H9 (cell line): ENCODE measurements around the gene CCDC102B. TPM values are rescaled to one million over a fixed set of nuclear protein-coding genes. Genes with fewer than 3 reads are reported as not detected.
"Not testable (repeated sequence)": the region's sequence is repeated elsewhere in the genome, so short reads cannot be mapped to it uniquely, and the experiment has no call there.

Source experiments
- DNase-seq: peaks from one replicate; pipeline ENCODE4 v3.0.0-alpha.2; 2017
- H2AFZ ChIP-seq: one replicate; pipeline ENCODE4 v1.6.1; 2013; ENCODE audit warnings: mild to moderate bottlenecking, low read length, control low read depth, moderate library complexity
- H2AK5ac ChIP-seq: 2 replicates; pipeline ENCODE4 v1.6.1; 2013; ENCODE audit warnings: low read length, control low read depth, mixed read lengths; ENCODE audit not compliant: insufficient read length
- H2BK120ac ChIP-seq: one replicate; pipeline ENCODE4 v1.6.1; 2013; ENCODE audit warnings: low read depth, mild to moderate bottlenecking, low read length, control low read depth, inconsistent platforms; ENCODE audit not compliant: poor library complexity, severe bottlenecking
- H2BK12ac ChIP-seq: 2 replicates; pipeline ENCODE4 v1.6.1; 2013; ENCODE audit warnings: low read length, control low read depth, mixed read lengths, low read depth; ENCODE audit not compliant: insufficient read length
- H2BK15ac ChIP-seq: 2 replicates; pipeline ENCODE4 v1.6.1; 2013; ENCODE audit warnings: low read depth, low read length, control low read depth
- H2BK20ac ChIP-seq: one replicate; pipeline ENCODE4 v1.6.1; 2013; ENCODE audit warnings: low read depth, mild to moderate bottlenecking, low read length, control low read depth, inconsistent platforms; ENCODE audit not compliant: poor library complexity, severe bottlenecking
- H2BK5ac ChIP-seq: 2 replicates; pipeline ENCODE4 v1.6.1; 2013; ENCODE audit warnings: low read length, control low read depth, mixed read lengths; ENCODE audit not compliant: insufficient read length
- H3K14ac ChIP-seq: 2 replicates; pipeline ENCODE4 v1.6.1; 2013; ENCODE audit warnings: low read length, control low read depth; ENCODE audit not compliant: insufficient read depth
- H3K18ac ChIP-seq: 2 replicates; pipeline ENCODE4 v1.6.1; 2013; ENCODE audit warnings: low read depth, mild to moderate bottlenecking, mixed read lengths, low read length, control low read depth; ENCODE audit not compliant: insufficient read length
- H3K23ac ChIP-seq: 2 replicates; pipeline ENCODE4 v1.6.1; 2013; ENCODE audit warnings: low read length, control low read depth, mixed read lengths, low read depth; ENCODE audit not compliant: insufficient read length
- H3K23me2 ChIP-seq: 2 replicates; pipeline ENCODE4 v1.6.1; 2013; ENCODE audit warnings: low read depth, mild to moderate bottlenecking, mixed read lengths, low read length, control low read depth; ENCODE audit not compliant: insufficient read length, poor library complexity, severe bottlenecking
- H3K27ac ChIP-seq: 2 replicates; pipeline ENCODE4 v1.5.1; 2013; ENCODE audit warnings: low read length, control low read depth, mixed read lengths, low read depth; ENCODE audit not compliant: insufficient read length
- H3K27me3 ChIP-seq: 2 replicates; pipeline ENCODE4 v1.6.1; 2013; ENCODE audit warnings: low read length, control low read depth, inconsistent platforms; ENCODE audit not compliant: insufficient read depth
- H3K4ac ChIP-seq: 2 replicates; pipeline ENCODE4 v1.6.1; 2013; ENCODE audit warnings: low read depth, mild to moderate bottlenecking, control low read depth, inconsistent platforms, low read length, moderate library complexity
- H3K4me1 ChIP-seq: 2 replicates; pipeline ENCODE4 v1.6.1; 2013; ENCODE audit warnings: low read length, control low read depth, inconsistent platforms; ENCODE audit not compliant: insufficient read depth
- H3K4me2 ChIP-seq: 2 replicates; pipeline ENCODE4 v1.6.1; 2013; ENCODE audit warnings: low read length, control low read depth, mixed read lengths; ENCODE audit not compliant: insufficient read length, insufficient read depth
- H3K56ac ChIP-seq: 2 replicates; pipeline ENCODE4 v1.6.1; 2013; ENCODE audit warnings: low read depth, mild to moderate bottlenecking, mixed read lengths, low read length, control low read depth; ENCODE audit not compliant: insufficient read length
- H3K79me1 ChIP-seq: 2 replicates; pipeline ENCODE4 v1.6.1; 2013; ENCODE audit warnings: low read depth, mild to moderate bottlenecking, moderate library complexity, low read length, control low read depth, inconsistent platforms; ENCODE audit not compliant: insufficient read depth, poor library complexity, severe bottlenecking
- H3K79me2 ChIP-seq: 2 replicates; pipeline ENCODE4 v1.6.1; 2013; ENCODE audit warnings: low read length, control low read depth, inconsistent platforms; ENCODE audit not compliant: insufficient read depth
- H3K9ac ChIP-seq: 2 replicates; pipeline ENCODE4 v1.6.1; 2013; ENCODE audit warnings: low read length, control low read depth, mixed read lengths; ENCODE audit not compliant: insufficient read length; ENCODE audit errors: extremely low read depth
- H3K9me3 ChIP-seq: one replicate; pipeline ENCODE4 v1.6.1; 2013; ENCODE audit warnings: low read depth, low read length, inconsistent platforms; ENCODE audit not compliant: control insufficient read depth
- H3T11ph ChIP-seq: one replicate; pipeline ENCODE4 v1.6.1; 2013; ENCODE audit warnings: mild to moderate bottlenecking, low read length, control low read depth, inconsistent platforms
- H4K20me1 ChIP-seq: one replicate; pipeline ENCODE4 v1.6.1; 2013; ENCODE audit not compliant: control insufficient read depth, insufficient read length, insufficient read depth
- H4K5ac ChIP-seq: 2 replicates; pipeline ENCODE4 v1.6.1; 2013; ENCODE audit warnings: low read depth, mild to moderate bottlenecking, mixed read lengths, low read length, control low read depth; ENCODE audit not compliant: insufficient read length
- H4K8ac ChIP-seq: replicated peaks from 2 replicates; pipeline ENCODE4 v1.6.1; 2013; ENCODE audit warnings: low read length, control low read depth, mixed read lengths, low read depth; ENCODE audit not compliant: insufficient read length
- H4K91ac ChIP-seq: 2 replicates; pipeline ENCODE4 v1.6.1; 2013; ENCODE audit warnings: low read depth, mild to moderate bottlenecking, moderate library complexity, mixed read lengths, low read length, control low read depth; ENCODE audit not compliant: insufficient read length
- H3K27ac Mint-ChIP-seq, 3 experiments: 2 replicates in 2 of 3; 3 replicates in 1 of 3; pipeline ENCODE4 v1.8.0; 2020 to 2021; ENCODE audit warnings: mixed read lengths in 3 of 3, mild to moderate bottlenecking in 1 of 3, moderate library complexity in 1 of 3
- H3K27me3 Mint-ChIP-seq: 2 replicates; pipeline ENCODE4 v1.8.0; 2021; ENCODE audit warnings: low read depth, mild to moderate bottlenecking, moderate library complexity, mixed read lengths
- H3K36me3 Mint-ChIP-seq, 3 experiments: 2 replicates in 2 of 3; 3 replicates in 1 of 3; pipeline ENCODE4 v1.8.0; 2020 to 2021; ENCODE audit warnings: low read depth in 3 of 3, mixed read lengths in 3 of 3; ENCODE audit not compliant: insufficient read depth in 1 of 3
- H3K4me1 Mint-ChIP-seq, 2 experiments: 2 replicates each; pipeline ENCODE4 v1.8.0; 2020; ENCODE audit warnings: mixed read lengths in 2 of 2
- H3K4me3 Mint-ChIP-seq, 2 experiments: 2 replicates in 1 of 2; 3 replicates in 1 of 2; pipeline ENCODE4 v1.8.0; 2020 to 2021; ENCODE audit warnings: mild to moderate bottlenecking in 2 of 2, mixed read lengths in 2 of 2, moderate library complexity in 1 of 2
- H3K9me3 Mint-ChIP-seq, 2 experiments: 2 replicates in 1 of 2; 3 replicates in 1 of 2; pipeline ENCODE4 v1.8.0; 2020; ENCODE audit warnings: mild to moderate bottlenecking in 2 of 2, mixed read lengths in 2 of 2, moderate library complexity in 1 of 2
- CTCF ChIP-seq: fragments of 200-600 bp; sonication (generic); conservative IDR thresholded peaks from 3 replicates; pipeline ENCODE4 v1.8.0; 2021; ENCODE audit warnings: antibody characterized with exemption, mild to moderate bottlenecking
- WGBS: extraction: QIAGEN DNeasy Blood & Tissue Kit; methylation state at CpG from one replicate; pipeline ENCODE4 v1.1.7; 2013; ENCODE audit warnings: missing lambda C conversion rate, low lambda C conversion rate, mixed read lengths; ENCODE audit not compliant: insufficient read length; ENCODE audit errors: extremely low coverage; 5-methylcytosine and 5-hydroxymethylcytosine counted together
- total RNA-seq: library from RNA; stranded (reverse); gene quantifications from 2 replicates; pipeline ENCODE4 v1.2.1, GENCODE V29; 2021

Gene CCDC102B
- total RNA-seq, 1 experiment from 2014 or later, result 1.2 TPM

- no peak overlapping the region for H3K56ac ChIP-seq
- no peak overlapping the region for H2AK5ac ChIP-seq
- no peaks in the 10 kb centered on the region for H3K4me1 ChIP-seq
- no peak overlapping the region for H3K14ac ChIP-seq
- H3K9me3 ChIP-seq, result no peaks in the 10 kb centered on the region
- H3K4ac ChIP-seq, result no peak overlapping the region
- no peak overlapping the region for H4K91ac ChIP-seq
- no peak overlapping the region for H3K27ac ChIP-seq
- Mint-ChIP-seq H3K4me1 (peaks cover under 1 to 1% of the 10 kb centered on the region in 2 experiments; a peak in 3 of 4 replicates), H3K9me3 (peaks cover 0 to 3% of the 10 kb centered on the region in 2 experiments; a peak in 3 of 5 replicates), H3K27ac (no peak overlapping the region), H3K27me3 (no peaks in the 10 kb centered on the region), H3K4me3 (no peak overlapping the region), H3K36me3 (no peaks in the 10 kb centered on the region)
- no peak for TF ChIP-seq CTCF
- no peaks in the 10 kb centered on the region for H3K79me2 ChIP-seq
- no peak overlapping the region for H2AFZ ChIP-seq
- no peak overlapping the region for H3K9ac ChIP-seq
- H3K79me1 ChIP-seq, result no peaks in the 10 kb centered on the region
- H2BK12ac ChIP-seq, result no peak overlapping the region
- no peak overlapping the region for H4K8ac ChIP-seq
- no peak overlapping the region for H3T11ph ChIP-seq
- H4K5ac ChIP-seq, result no peak overlapping the region
- no peak overlapping the region for H3K18ac ChIP-seq
- no peaks in the 10 kb centered on the region for H3K27me3 ChIP-seq
- WGBS, result no CpG with 5 or more reads among the region's 3 CpGs
- no peak overlapping the region for H2BK120ac ChIP-seq
- H2BK15ac ChIP-seq, result no peak overlapping the region
- no peak overlapping the region for H2BK5ac ChIP-seq
- no peak overlapping the region for H3K4me2 ChIP-seq
- H2BK20ac ChIP-seq, result no peak overlapping the region
- no peaks in the 10 kb centered on the region for H3K23me2 ChIP-seq
- DNase-seq, result no peak
- H3K23ac ChIP-seq, result no peak overlapping the region
- H4K20me1 ChIP-seq, result no peaks in the 10 kb centered on the region
Observed at GRCh38 chr18:68784071-68784470, 13.8 kb upstream of the CCDC102B start.

GRCh38 chr18:68790290-68790689 lies 7.6 kb upstream of the CCDC102B start:
- H4K91ac ChIP-seq, H2BK15ac ChIP-seq, H2BK20ac ChIP-seq, H2BK5ac ChIP-seq, H3K56ac ChIP-seq, H2AK5ac ChIP-seq, H3K18ac ChIP-seq, H3K27ac ChIP-seq, DNase-seq, H4K20me1 ChIP-seq, H3K9me3 Mint-ChIP-seq, H3K36me3 Mint-ChIP-seq, H3K23me2 ChIP-seq, H2BK120ac ChIP-seq, H3K14ac ChIP-seq, H3T11ph ChIP-seq, H3K9me3 ChIP-seq, H3K4me2 ChIP-seq, H4K5ac ChIP-seq, H4K8ac ChIP-seq, H3K79me1 ChIP-seq, H3K4me1 ChIP-seq, H3K23ac ChIP-seq, H3K79me2 ChIP-seq, H3K27me3 Mint-ChIP-seq, H3K27me3 ChIP-seq, H3K9ac ChIP-seq, H3K4ac ChIP-seq, H2AFZ ChIP-seq, H2BK12ac ChIP-seq: not testable (repeated sequence)
- H3K4me1 Mint-ChIP-seq, result peaks cover 7 to 11% of the 10 kb centered on the region in 2 experiments
- no CpG with 5 or more reads among the region's 22 CpGs for WGBS
- peak overlapping the region in 1 of 2 experiments; percentile 32; a peak in 2 of 5 replicates for H3K4me3 Mint-ChIP-seq
- H3K27ac Mint-ChIP-seq, result peak overlapping the region in 1 of 3 experiments; percentile 79; a peak in 1 of 7 replicates
